GM12891 (cell line): ENCODE data around the gene TEAD3.

ENCODE experiments used
- DNase-seq: peaks from one replicate; pipeline ENCODE4 v3.0.0; 2011; ENCODE audit warnings: low spot score; ENCODE audit not compliant: insufficient read length
- FAIRE-seq: peaks from 2 replicates; lab custom pipeline; 2011; peaks lifted over from hg19 to GRCh38; lab: Jason Lieb, UNC
- PAX5 ChIP-seq: IDR thresholded peaks from 2 replicates; pipeline ENCODE4 v1.6.1; 2011; ENCODE audit warnings: low read length, moderate library complexity, mild to moderate bottlenecking; ENCODE audit not compliant: insufficient read depth, severe bottlenecking
- POLR2A ChIP-seq: IDR thresholded peaks from 2 replicates; pipeline ENCODE4 v1.6.1; 2011; ENCODE audit warnings: low read depth, low read length, control low read depth
- POLR2AphosphoS5 ChIP-seq: IDR thresholded peaks from 2 replicates; pipeline ENCODE4 v1.6.1; 2011; ENCODE audit warnings: low read depth, low read length, control low read depth
- POU2F2 ChIP-seq: IDR thresholded peaks from 2 replicates; pipeline ENCODE4 v1.6.1; 2011; ENCODE audit warnings: low read depth, mild to moderate bottlenecking, control low read depth, low read length, moderate library complexity
- SPI1 ChIP-seq: IDR thresholded peaks from 2 replicates; pipeline ENCODE4 v1.6.1; 2011; ENCODE audit warnings: low read depth, low read length, control low read depth
- TAF1 ChIP-seq: IDR thresholded peaks from 2 replicates; pipeline ENCODE4 v1.6.1; 2011; ENCODE audit warnings: low read depth, low read length, control low read depth

TEAD3 gene

DNA sequence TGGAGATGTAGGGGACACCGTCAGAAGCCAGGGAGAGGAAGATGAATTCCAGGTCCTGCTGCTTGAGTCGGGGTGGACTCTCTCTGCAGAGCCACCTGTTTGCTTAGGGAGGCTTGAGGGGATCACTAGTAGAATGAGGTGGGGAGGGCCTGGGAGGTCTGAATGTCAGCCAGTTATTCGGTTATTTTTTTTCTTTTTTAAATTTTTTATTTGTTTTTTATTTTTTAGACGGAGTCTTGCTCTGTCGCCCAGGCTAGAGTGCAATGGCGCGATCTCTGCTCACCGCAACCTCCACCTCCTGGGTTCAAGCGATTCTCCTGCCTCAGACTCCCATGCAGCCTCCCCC, 8.4 kb downstream of the TEAD3 start:
- FAIRE-seq (no peak), DNase-seq (no peak)
- TF ChIP-seq SPI1, result no peak
- TF ChIP-seq POLR2A, result no peak
- no peak for TF ChIP-seq POLR2AphosphoS5
- TF ChIP-seq TAF1, result no peak
- TF ChIP-seq PAX5, result no peak
- TF ChIP-seq POU2F2, result no peak

DNA sequence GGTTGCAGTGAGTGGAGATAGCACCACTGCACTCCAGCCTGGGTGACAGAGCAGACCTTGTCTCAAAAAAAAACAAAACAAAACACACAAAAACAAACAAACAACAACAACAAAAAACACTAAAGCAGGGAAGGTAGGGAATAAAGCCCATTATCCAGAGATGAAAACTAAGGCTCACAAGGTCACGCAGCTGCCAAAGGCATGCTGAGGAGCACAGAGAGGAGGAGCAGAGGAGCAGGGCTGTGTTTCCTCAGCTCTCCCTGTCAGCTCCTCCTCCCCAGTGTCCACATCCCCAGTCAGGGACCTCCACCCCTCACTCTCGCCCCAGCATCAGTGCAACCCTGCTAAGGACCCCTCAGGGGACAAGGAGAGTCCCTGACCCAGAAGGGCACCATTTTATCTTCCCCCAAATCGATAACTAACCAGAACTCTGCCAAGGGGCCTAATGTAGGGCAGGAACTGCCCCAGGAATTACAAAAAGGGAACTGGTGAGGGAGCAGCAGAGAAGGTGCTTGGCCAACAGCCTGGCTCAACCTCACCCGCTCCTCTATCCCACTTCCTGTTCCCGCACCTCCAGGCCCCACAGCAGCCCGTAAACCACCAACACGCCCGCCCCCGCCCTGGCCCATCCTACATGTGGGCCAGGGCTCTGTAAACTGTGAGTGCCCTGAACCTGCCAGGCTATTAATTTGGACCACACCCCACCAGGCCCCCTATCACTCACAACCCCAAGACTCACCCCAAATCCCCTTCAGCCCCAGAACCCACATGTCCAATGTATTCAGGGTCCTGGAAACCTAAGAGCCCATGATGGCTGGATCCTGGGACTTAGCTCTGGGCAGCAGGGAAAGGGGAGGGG, 9.0 kb downstream of the TEAD3 start:
- DNase-seq (no peak), FAIRE-seq (no peak)
- TF ChIP-seq SPI1, result peak; percentile 46; the same call in 1 of the 2 replicates
- no peak for TF ChIP-seq POU2F2

DNA sequence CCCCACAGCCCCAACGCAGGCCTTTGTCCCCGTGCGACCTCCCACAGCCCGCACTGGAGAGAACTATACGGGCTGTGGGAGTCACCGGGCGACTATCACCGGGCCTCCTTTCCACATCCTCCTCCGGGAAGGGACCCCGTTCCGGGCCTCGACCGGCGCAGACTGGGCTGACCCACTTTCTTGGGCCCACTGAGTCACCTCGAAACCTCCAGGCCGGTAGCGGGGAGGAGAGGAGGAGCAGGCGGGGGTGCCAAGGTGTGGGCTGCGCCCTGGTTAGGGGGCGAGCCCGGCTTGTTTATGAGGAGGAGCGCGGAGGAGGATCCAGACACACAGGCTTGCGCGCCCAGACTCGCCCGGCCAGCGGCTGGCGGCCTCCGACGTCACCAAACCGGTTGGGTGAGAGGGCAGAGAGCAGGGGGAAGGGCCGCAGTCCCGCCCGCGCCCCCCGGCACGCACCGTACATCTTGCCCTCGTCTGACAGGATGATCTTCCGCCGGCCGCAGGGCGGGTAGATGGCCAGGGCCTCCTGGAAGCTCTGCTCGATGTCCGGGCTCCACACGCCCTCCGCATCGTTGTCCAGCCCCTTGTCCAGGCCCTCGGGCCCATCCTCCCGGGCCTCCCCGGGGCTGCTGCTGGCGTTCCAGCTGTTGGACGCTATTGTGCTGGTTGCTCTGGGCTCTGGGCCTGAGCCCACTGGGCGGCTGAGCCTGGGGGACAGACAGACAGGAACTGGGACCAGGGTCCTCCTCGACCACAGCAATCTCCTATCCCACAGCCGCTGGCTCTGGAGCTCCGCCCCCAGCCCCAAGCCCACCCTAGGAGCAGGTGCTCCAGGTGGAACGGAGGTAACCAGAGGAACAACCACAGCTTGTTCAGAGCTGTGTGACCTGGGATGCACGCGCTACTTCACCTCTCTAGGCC, 10.6 kb downstream of the TEAD3 start:
- FAIRE-seq (no peak), DNase-seq (no peak)
- TF ChIP-seq SPI1, result no peak
- no peak for TF ChIP-seq POLR2AphosphoS5
- no peak for TF ChIP-seq POU2F2
- TF ChIP-seq TAF1, result no peak
- TF ChIP-seq POLR2A, result no peak
- no peak for TF ChIP-seq PAX5

DNA sequence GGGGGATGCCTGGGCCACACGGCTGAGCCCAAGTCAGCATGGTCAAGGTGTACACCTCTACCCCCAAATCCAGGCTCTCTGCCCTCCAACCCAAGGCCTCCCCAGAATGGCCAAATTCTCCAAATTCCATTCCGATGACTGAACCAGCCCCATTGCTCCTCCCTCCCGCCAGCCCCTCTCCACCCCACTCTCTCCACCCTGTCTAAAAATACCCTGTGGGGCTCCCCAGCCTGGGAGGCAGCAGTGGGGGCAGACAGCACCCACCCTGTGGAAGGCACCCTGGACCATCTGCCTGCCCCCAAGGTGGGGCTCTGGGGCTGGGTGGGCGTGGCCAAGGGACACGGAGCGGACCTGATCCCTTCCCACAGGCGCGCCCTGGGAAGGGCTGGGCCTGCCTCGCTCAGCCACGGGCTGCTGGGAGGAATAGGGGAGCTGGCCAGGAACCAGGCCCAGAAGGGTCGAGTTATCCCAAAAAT, 11.4 kb downstream of the TEAD3 start:
- DNase-seq (no peak), FAIRE-seq (no peak)
- TF ChIP-seq POLR2AphosphoS5, result no peak
- TF ChIP-seq TAF1, result no peak
- no peak for TF ChIP-seq POU2F2
- no peak for TF ChIP-seq POLR2A
- TF ChIP-seq PAX5, result no peak
- no peak for TF ChIP-seq SPI1

DNA sequence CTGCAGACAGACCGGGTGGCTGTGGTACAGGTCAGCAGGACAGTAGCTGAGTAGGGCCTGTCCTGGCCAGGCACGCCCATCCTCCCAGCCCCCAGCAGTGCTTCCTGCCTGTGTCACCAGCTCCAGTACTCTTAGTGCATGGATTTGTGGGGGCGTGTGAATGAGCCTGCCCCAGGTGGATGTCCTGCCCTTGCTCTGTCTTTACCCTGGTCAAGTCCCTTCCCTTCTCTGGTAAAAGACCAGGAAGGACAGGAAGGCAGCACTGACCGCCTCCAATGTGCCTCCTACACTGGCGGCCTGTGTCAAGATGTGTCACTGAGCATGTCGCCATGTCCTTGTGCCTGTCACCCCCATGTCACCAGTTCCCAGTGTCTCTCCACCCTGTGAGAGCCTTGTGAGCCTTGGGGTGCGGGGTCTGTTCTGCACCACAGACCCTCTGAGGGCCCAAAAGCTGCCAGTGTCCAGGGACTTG, 11.9 kb downstream of the TEAD3 start:
- TF ChIP-seq POLR2A, result no peak
- no peak for TF ChIP-seq POLR2AphosphoS5
- TF ChIP-seq SPI1, result no peak
- no peak for TF ChIP-seq PAX5
- TF ChIP-seq TAF1, result no peak
- no peak for TF ChIP-seq POU2F2
- DNase-seq (no peak), FAIRE-seq (no peak)

DNA sequence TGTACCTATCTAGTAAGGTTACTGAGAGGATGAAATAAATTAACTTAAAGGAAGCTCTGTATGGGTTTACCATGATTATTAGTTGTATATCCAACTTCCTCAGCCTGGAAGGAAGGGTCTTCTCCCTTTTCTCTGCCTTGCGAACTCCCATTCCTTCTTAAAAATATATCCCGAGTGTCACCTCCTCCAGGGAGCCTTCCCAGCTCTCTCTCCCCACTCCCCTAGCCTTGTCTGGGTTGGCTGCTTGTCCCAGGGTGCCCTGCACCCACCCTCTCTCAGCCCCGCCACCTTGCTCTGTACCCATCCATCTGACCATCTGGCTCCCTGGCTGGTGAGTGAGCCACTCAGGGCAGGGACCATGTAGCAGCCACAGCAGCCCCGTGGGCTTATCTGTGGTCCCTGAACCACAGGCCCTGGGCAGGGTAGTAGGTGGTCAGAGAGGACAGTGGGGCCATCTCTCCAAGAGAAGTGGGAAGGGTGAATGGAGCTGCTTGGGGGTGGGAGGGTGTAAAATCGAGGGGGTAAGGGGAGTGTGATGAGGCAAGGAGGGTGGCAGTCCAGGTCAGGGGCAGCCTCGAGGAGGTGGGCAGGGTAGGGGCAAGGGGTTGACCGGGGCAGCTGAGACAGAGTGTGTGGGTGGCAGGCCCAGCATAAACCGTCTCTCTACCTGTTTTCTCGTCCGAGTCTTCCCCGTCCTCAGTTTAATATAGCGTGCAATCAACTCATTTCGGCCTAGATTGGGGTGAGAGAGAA, 12.8 kb downstream of the TEAD3 start:
- FAIRE-seq, result no peak
- TF ChIP-seq PAX5 (no peak), POLR2AphosphoS5 (no peak), POU2F2 (no peak), SPI1 (no peak), TAF1 (no peak), POLR2A (no peak)
- no peak for DNase-seq

DNA sequence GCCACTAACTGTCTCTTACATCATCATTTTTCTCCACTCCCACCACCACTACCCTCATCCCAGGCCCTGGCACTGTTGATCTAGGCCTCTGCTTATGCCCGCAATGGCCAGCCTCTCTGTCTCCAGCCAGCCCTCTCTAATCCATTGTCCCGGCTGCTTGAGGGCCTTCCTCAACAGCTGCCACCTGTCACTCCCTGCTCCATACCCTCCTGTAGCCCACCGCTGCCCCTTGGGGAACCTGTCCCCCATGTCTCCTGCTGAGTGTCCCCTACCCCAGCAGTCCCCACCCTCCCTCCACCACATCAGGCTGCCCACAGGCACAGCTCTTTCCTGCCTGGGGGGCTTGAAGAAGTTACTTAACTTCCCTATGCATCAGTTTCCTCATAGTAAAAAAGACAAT, 13.4 kb downstream of the TEAD3 start:
- DNase-seq (no peak), FAIRE-seq (no peak)
- TF ChIP-seq POU2F2 (no peak), TAF1 (no peak), POLR2AphosphoS5 (no peak), PAX5 (no peak), POLR2A (no peak), SPI1 (no peak)

DNA sequence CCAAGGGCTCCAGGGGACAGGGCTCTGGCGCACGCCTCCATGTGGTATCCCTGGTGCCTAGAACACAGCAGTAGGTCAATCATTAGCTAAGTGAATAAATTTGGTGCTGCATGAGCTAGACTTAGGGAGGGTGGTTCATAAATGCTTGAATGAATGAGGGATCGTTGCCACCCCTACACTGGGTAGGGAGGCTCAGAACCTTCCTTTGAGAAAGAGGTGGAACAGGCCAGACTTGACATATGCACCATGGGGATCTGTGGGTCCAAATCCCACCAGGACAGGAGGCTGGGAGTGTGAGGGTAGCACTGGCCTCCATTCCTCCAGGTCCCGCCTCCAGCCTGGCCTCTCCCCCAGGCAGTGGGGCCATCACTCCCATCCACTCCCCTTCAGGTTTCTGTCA, 13.8 kb downstream of the TEAD3 start:
- TF ChIP-seq POLR2AphosphoS5 (no peak), PAX5 (no peak), POLR2A (no peak), SPI1 (no peak)
- DNase-seq (no peak), FAIRE-seq (no peak)

DNA sequence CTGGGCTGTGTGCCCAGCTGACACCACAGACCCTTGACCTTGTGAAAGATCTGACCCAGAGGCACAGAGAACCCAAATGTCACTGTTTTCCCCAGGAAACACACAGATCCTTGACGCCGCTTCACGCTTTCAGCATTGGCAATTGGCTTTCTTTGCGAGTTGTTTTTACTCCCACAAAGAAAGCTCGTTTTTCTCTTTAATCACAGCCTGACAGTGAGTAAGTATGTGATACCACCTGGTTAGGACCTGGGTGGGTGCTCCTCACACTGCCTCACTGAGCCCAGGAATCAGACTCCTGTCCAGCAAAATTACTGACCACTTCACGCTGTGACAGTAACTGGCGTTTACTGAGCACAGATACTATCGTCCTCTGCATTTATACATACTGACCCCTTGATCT, 15.7 kb downstream of the TEAD3 start:
- no peak for DNase-seq
- FAIRE-seq, result no peak
- TF ChIP-seq SPI1, result no peak
- no peak for TF ChIP-seq POLR2A
- no peak for TF ChIP-seq TAF1

DNA sequence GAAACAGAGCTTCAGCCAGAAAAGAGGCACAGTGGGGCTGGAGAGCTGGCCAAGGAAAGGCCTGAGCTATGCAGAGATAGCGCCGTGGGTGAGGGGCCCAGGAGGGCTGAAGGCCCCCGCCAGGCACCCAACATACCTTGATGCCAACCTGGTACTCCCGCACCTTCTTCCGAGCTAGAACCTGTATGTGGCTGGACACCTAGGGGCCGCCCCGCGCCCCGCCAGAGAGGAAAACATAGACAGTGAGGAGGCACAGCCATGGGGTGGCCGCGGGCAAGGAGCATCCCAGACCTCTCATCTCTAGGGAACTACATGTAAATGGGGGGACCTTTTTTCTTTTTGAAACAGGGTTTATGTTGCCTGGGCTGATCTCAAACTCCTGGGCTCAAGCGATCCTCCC, 16.7 kb downstream of the TEAD3 start:
- TF ChIP-seq SPI1, result no peak
- no peak for TF ChIP-seq PAX5
- no peak for TF ChIP-seq POLR2AphosphoS5
- no peak for TF ChIP-seq POU2F2
- no peak for TF ChIP-seq POLR2A
- TF ChIP-seq TAF1, result no peak
- DNase-seq, result no peak
- no peak for FAIRE-seq
